GM11168 (cell line): ENCODE measurements around the gene IL1RAPL1.
"Not testable (repeated sequence)": the region's sequence is repeated elsewhere in the genome, so short reads cannot be mapped to it uniquely, and the experiment has no call there.

ENCODE experiments used
- in situ Hi-C: fragments of 300-500 bp; cut with MboI; formaldehyde crosslinking; loops from one replicate; pipeline ENCODE4 v1.12.0; 2022; ENCODE audit warnings: low sequenced_read_pairs; ENCODE audit not compliant: unreplicated experiment

The IL1RAPL1 gene

GRCh38 chrX:29333091-29333490, 745.8 kb downstream of the IL1RAPL1 start:
- in situ Hi-C loops: not testable (repeated sequence)

GRCh38 chrX:29348288-29348687, 761.0 kb downstream of the IL1RAPL1 start:
- in situ Hi-C loops: no loop called here

GRCh38 chrX:29359276-29359675, 772.0 kb downstream of the IL1RAPL1 start:
- in situ Hi-C loops: no loop called here

- in situ Hi-C loops: not testable (repeated sequence)
Observed at GRCh38 chrX:29374765-29375164, 787.5 kb downstream of the IL1RAPL1 start.

- in situ Hi-C loops: no loop called here
Observed at GRCh38 chrX:29376584-29376983, 789.3 kb downstream of the IL1RAPL1 start.

GRCh38 chrX:29382811-29383210, 795.6 kb downstream of the IL1RAPL1 start:
- in situ Hi-C loops: no loop called here

GRCh38 chrX:29388509-29388908, 801.3 kb downstream of the IL1RAPL1 start:
- in situ Hi-C loops: no loop called here

GRCh38 chrX:29397506-29397905, 810.3 kb downstream of the IL1RAPL1 start:
- in situ Hi-C loops: no loop called here

GRCh38 chrX:29407357-29407756, 820.1 kb downstream of the IL1RAPL1 start:
- in situ Hi-C loops: no loop called here

- in situ Hi-C loops: no loop called here
Observed at GRCh38 chrX:29419774-29420553, 832.7 kb downstream of the IL1RAPL1 start.

GRCh38 chrX:29422034-29422433, 834.8 kb downstream of the IL1RAPL1 start:
- in situ Hi-C loops: no loop called here

- in situ Hi-C loops: no loop called here
Observed at GRCh38 chrX:29431895-29432294, 844.6 kb downstream of the IL1RAPL1 start.

GRCh38 chrX:29432534-29432933, 845.3 kb downstream of the IL1RAPL1 start:
- in situ Hi-C loops: no loop called here

GRCh38 chrX:29434939-29435338, 847.7 kb downstream of the IL1RAPL1 start:
- in situ Hi-C loops: no loop called here

- in situ Hi-C loops: no loop called here
Observed at GRCh38 chrX:29435396-29435795, 848.1 kb downstream of the IL1RAPL1 start.

- in situ Hi-C loops: no loop called here
Observed at GRCh38 chrX:29447867-29448266, 860.6 kb downstream of the IL1RAPL1 start.

- in situ Hi-C loops: no loop called here
Observed at GRCh38 chrX:29453333-29453732, 866.1 kb downstream of the IL1RAPL1 start.

- in situ Hi-C loops: no loop called here
Observed at GRCh38 chrX:29455702-29456101, 868.5 kb downstream of the IL1RAPL1 start.

- in situ Hi-C loops: no loop called here
Observed at GRCh38 chrX:29461039-29461438, 873.8 kb downstream of the IL1RAPL1 start.

GRCh38 chrX:29466456-29466855, 879.2 kb downstream of the IL1RAPL1 start:
- in situ Hi-C loops: no loop called here

- in situ Hi-C loops: no loop called here
Observed at GRCh38 chrX:29468911-29469494, 881.8 kb downstream of the IL1RAPL1 start.

- in situ Hi-C loops: no loop called here
Observed at GRCh38 chrX:29470030-29470429, 882.8 kb downstream of the IL1RAPL1 start.
